Measurements from ENCODE around the gene RNF144A. TPM values are rescaled to one million over a fixed set of nuclear protein-coding genes. Genes with fewer than 3 reads are reported as not detected.

Gene RNF144A
- total and polyA plus RNA-seq, 2 of the 13 experiments (the other 11 are each of a cell fraction or from before 2014, with no cell fraction given) = 13.9 to 16.5 TPM

DNA sequence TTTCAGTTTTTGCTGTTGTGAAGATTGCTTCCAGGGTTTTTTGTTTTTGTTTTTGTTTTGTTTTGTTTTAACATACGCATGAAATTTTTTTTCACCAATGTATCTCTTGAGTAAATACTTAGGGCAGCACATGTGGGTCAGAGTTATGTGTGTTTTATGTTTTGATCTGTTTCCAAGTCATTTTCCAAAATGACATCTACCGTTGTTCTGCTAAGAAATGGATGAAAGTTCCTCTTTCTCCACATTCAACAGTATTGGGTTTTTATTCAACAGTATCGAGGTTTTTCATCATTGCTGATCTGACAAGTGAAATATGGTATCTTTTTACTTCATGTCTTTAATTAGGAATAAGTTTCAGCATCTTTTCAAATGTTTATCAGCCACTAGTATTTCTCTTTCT lies 16.7 kb downstream of the RNF144A start:
- Histone ChIP-seq H3K9ac (ENCODE audit: insufficient read depth, low read depth, low read length) (no peak overlapping the region), H3K36me3 (replicated peaks in 1 of 2; ENCODE audit: control insufficient read depth in 1 of 2, insufficient read depth in 2 of 2, low read length in 2 of 2) (no peaks in the 10 kb centered on the region), H4K20me1 (ENCODE audit: insufficient read depth, low read length) (no peaks in the 10 kb centered on the region; the same call in 1 of the 2 replicates), H3K27ac (ENCODE audit: extremely low read length, insufficient read depth, low read length) (no peak overlapping the region), H3K4me2 (ENCODE audit: low read depth, low read length) (no peak overlapping the region), H3K4me3 (replicated peaks in 1 of 3; ENCODE audit: insufficient read depth in 1 of 3, low read depth in 2 of 3, low read length in 3 of 3) (no peak overlapping the region), H3K27me3 (ENCODE audit: control insufficient read depth in 1 of 2, insufficient read depth in 2 of 2, low read length in 2 of 2) (no peaks in the 10 kb centered on the region), H3K9me3 (ENCODE audit: low read length) (no peaks in the 10 kb centered on the region), H3K4me1 (ENCODE audit: insufficient read depth, low read length) (peaks cover 27% of the 10 kb centered on the region), H2AFZ (ENCODE audit: low read length) (no peak overlapping the region), H3K79me2 (ENCODE audit: insufficient read depth, low read length) (peaks cover 8% of the 10 kb centered on the region)
- POLR2A ChIA-PET = interaction anchor here (1.1 kb wide), 1 partner anchor 18 kb away, joined by 3 read pairs; no protein-coding TSS in a partner anchor
- in situ Hi-C loops (cut with HindIII; ENCODE audit: extremely low pct_ligation_motif_present, low pct_unique_long_range_greater_than_20kb) (no loop called here), intact Hi-C loops (cut with micrococcal nuclease; ENCODE audit: unreplicated experiment) (loop anchor here (2.0 kb wide), 1 partner anchor 19 kb away; no protein-coding TSS in a partner anchor)
- TF ChIP-seq REL (CRISPR knock-in tag; conservative IDR thresholded peaks at IDR 0.05) (no peak), RXRA (CRISPR knock-in tag; IDR thresholded peaks at IDR 0.05) (no peak), ZNF713 (CRISPR knock-in tag; IDR thresholded peaks at IDR 0.05) (no peak), KDM2A (CRISPR knock-in tag; IDR thresholded peaks at IDR 0.05; ENCODE audit: borderline replicate concordance, low read depth) (no peak), HHEX (CRISPR knock-in tag; IDR thresholded peaks at IDR 0.05) (no peak), ETV6 (CRISPR knock-in tag; conservative IDR thresholded peaks at IDR 0.05) (no peak), ZNF160 (CRISPR knock-in tag; IDR thresholded peaks at IDR 0.05) (no peak), ZSCAN31 (CRISPR knock-in tag; IDR thresholded peaks at IDR 0.05; ENCODE audit: low read depth) (no peak), ZFP37 (CRISPR knock-in tag; IDR thresholded peaks at IDR 0.05; ENCODE audit: borderline replicate concordance) (no peak), NR2F2 (IDR thresholded peaks at IDR 0.05; ENCODE audit: borderline replicate concordance, low read depth) (no peak)
- TF ChIP-seq, protein P1, sequence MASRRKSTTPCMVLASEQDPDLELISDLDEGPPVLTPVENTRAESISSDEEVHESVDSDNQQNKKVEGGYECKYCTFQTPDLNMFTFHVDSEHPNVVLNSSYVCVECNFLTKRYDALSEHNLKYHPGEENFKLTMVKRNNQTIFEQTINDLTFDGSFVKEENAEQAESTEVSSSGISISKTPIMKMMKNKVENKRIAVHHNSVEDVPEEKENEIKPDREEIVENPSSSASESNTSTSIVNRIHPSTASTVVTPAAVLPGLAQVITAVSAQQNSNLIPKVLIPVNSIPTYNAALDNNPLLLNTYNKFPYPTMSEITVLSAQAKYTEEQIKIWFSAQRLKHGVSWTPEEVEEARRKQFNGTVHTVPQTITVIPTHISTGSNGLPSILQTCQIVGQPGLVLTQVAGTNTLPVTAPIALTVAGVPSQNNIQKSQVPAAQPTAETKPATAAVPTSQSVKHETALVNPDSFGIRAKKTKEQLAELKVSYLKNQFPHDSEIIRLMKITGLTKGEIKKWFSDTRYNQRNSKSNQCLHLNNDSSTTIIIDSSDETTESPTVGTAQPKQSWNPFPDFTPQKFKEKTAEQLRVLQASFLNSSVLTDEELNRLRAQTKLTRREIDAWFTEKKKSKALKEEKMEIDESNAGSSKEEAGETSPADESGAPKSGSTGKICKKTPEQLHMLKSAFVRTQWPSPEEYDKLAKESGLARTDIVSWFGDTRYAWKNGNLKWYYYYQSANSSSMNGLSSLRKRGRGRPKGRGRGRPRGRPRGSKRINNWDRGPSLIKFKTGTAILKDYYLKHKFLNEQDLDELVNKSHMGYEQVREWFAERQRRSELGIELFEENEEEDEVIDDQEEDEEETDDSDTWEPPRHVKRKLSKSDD (CRISPR knock-in tag; IDR thresholded peaks at IDR 0.05; ENCODE audit: low read depth) = no peak
- TF ChIP-seq, protein P2, sequence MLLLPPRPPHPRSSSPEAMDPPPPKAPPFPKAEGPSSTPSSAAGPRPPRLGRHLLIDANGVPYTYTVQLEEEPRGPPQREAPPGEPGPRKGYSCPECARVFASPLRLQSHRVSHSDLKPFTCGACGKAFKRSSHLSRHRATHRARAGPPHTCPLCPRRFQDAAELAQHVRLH (CRISPR knock-in tag; IDR thresholded peaks at IDR 0.05; ENCODE audit: borderline replicate concordance, low read depth) = no peak
- TF ChIP-seq, protein P3, sequence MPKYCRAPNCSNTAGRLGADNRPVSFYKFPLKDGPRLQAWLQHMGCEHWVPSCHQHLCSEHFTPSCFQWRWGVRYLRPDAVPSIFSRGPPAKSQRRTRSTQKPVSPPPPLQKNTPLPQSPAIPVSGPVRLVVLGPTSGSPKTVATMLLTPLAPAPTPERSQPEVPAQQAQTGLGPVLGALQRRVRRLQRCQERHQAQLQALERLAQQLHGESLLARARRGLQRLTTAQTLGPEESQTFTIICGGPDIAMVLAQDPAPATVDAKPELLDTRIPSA (CRISPR knock-in tag; IDR thresholded peaks at IDR 0.05; ENCODE audit: borderline replicate concordance) = no peak
- BruUV-seq (replicated peaks) = no TSS peak
- 93% methylated on average over 3 of the region's 3 CpGs for WGBS (ENCODE audit: low lambda C conversion rate)
- FAIRE-seq (peak; percentile 56), ATAC-seq (no peak), DNase-seq (ENCODE audit: low spot score) (no peak)
- CTCF ChIA-PET (ENCODE audit: low intra/inter-chr PET ratio, low total read pairs) = no interaction called here

All from HepG2 (cell line).